DMS 273 (cell line): ENCODE measurements around the gene CAPN2.

ENCODE experiments used
- DNase-seq: peaks from one replicate; lab custom pipeline; 2025; ENCODE audit not compliant: unreplicated experiment; lab: John Stamatoyannopoulos, UW

Gene CAPN2

GRCh38 chr1:223702735-223703667 is 9.3 kb upstream of the CAPN2 start:
- DNase-seq, result no peak

GRCh38 chr1:223703668-223704013 is 8.7 kb upstream of the CAPN2 start:
- no peak for DNase-seq

GRCh38 chr1:223704921-223705878 is 7.1 kb upstream of the CAPN2 start:
- DNase-seq, result peak; percentile 39

GRCh38 chr1:223706077-223706973 is 6.0 kb upstream of the CAPN2 start:
- DNase-seq, result peak; percentile 84

- peak; percentile 51 for DNase-seq
Measured at GRCh38 chr1:223707256-223708000, 4.9 kb upstream of the CAPN2 start.

- peak; percentile 38 for DNase-seq
Measured at GRCh38 chr1:223708001-223708359, 4.4 kb upstream of the CAPN2 start.

GRCh38 chr1:223708651-223709268 is 3.6 kb upstream of the CAPN2 start:
- DNase-seq, result no peak

- peak; percentile 26 for DNase-seq
Measured at GRCh38 chr1:223709598-223709997, 2.7 kb upstream of the CAPN2 start.

- no peak for DNase-seq
Measured at GRCh38 chr1:223710179-223711133, 1.9 kb upstream of the CAPN2 start.

- DNase-seq, result peak; percentile 90
Measured at GRCh38 chr1:223711173-223711572, 1.2 kb upstream of the CAPN2 start.

GRCh38 chr1:223711747-223712193 is 569 bp upstream of the CAPN2 start:
- no peak for DNase-seq

- peak; percentile 68 for DNase-seq
Measured at GRCh38 chr1:223712850-223713474, 623 bp downstream of the CAPN2 start.

GRCh38 chr1:223713546-223714420 is 1.4 kb downstream of the CAPN2 start:
- DNase-seq, result peak; percentile 26

- no peak for DNase-seq
Measured at GRCh38 chr1:223714421-223714724, 2.0 kb downstream of the CAPN2 start.

GRCh38 chr1:223714849-223715603 is 2.7 kb downstream of the CAPN2 start:
- no peak for DNase-seq

- no peak for DNase-seq
Measured at GRCh38 chr1:223715604-223716172, 3.3 kb downstream of the CAPN2 start.
